Liver (tissue), 9 donors: Measurements from ENCODE around the gene TNFRSF8. TPM values are rescaled to one million over a fixed set of nuclear protein-coding genes. Genes with fewer than 3 reads are reported as not detected.

Experiments used
- DNase-seq: peaks from one replicate; pipeline ENCODE4 v3.0.0-alpha.2; 2017; ENCODE audit warnings: low spot score
- H3K27ac ChIP-seq, 2 donors: one replicate each; pipeline ENCODE4 v1.7.0; 2013; ENCODE audit warnings: inconsistent platforms in 2 of 2, low read length in 2 of 2, control low read depth in 1 of 2, low read depth in 1 of 2, mild to moderate bottlenecking in 1 of 2
- H3K27me3 ChIP-seq, 4 donors: one replicate each; pipeline versions ENCODE4 v1.6.1 to v1.7.0; 2013; ENCODE audit warnings: low read length in 3 of 4, inconsistent platforms in 1 of 4, mild to moderate bottlenecking in 1 of 4, moderate library complexity in 1 of 4; ENCODE audit not compliant: control insufficient read depth in 4 of 4, insufficient read depth in 4 of 4
- H3K36me3 ChIP-seq, 4 donors: one replicate each; pipeline versions ENCODE4 v1.6.1 to v1.7.0; 2013; ENCODE audit warnings: low read length in 3 of 4, mild to moderate bottlenecking in 3 of 4, low read depth in 1 of 4, moderate library complexity in 1 of 4; ENCODE audit not compliant: control insufficient read depth in 4 of 4, insufficient read depth in 3 of 4
- H3K4me1 ChIP-seq, 4 donors: one replicate each; pipeline versions ENCODE4 v1.6.1 to v1.7.0; 2013; ENCODE audit warnings: low read length in 3 of 4, mild to moderate bottlenecking in 3 of 4, moderate library complexity in 1 of 4; ENCODE audit not compliant: control insufficient read depth in 4 of 4, insufficient read depth in 4 of 4
- H3K4me3 ChIP-seq, 3 donors: one replicate each; pipeline versions ENCODE4 v1.6.1 to v1.7.0; 2013; ENCODE audit warnings: low read length in 3 of 3, control low read depth in 1 of 3, low read depth in 1 of 3, mild to moderate bottlenecking in 1 of 3
- H3K9ac ChIP-seq, 2 donors: one replicate each; pipeline ENCODE4 v1.7.0; 2013; ENCODE audit warnings: low read length in 2 of 2, mild to moderate bottlenecking in 2 of 2, moderate library complexity in 2 of 2, control low read depth in 1 of 2, low read depth in 1 of 2
- H3K9me3 ChIP-seq, 4 donors: one replicate each; pipeline versions ENCODE4 v1.6.1 to v1.7.0; 2013; ENCODE audit warnings: low read length in 3 of 4; ENCODE audit not compliant: control insufficient read depth in 4 of 4
- ATF3 ChIP-seq: IDR thresholded peaks from 2 replicates; pipeline ENCODE4 v1.6.1; 2016; ENCODE audit warnings: antibody characterized with exemption
- CTCF ChIP-seq: fragments of 150-350 bp; IDR thresholded peaks from 2 replicates; pipeline ENCODE4 v1.5.1; 2017; ENCODE audit warnings: improper control_type of control experiment, low read depth, low read length; ENCODE audit not compliant: missing input control
- EGR1 ChIP-seq, 2 donors: IDR thresholded peaks; 2 replicates each; pipeline ENCODE4 v1.6.1; 2016 to 2018; ENCODE audit warnings: antibody characterized with exemption in 2 of 2, low read depth in 2 of 2
- FOXA2 ChIP-seq: IDR thresholded peaks from 2 replicates; pipeline ENCODE4 v1.6.1; 2016; ENCODE audit warnings: antibody characterized with exemption
- GABPA ChIP-seq, 2 donors: IDR thresholded peaks in 1 of 2; conservative IDR thresholded peaks in 1 of 2; 2 replicates each; pipeline ENCODE4 v1.6.1; 2016; ENCODE audit warnings: antibody characterized with exemption in 2 of 2, mild to moderate bottlenecking in 1 of 2, moderate library complexity in 1 of 2
- JUND ChIP-seq, 2 donors: IDR thresholded peaks; 2 replicates each; pipeline ENCODE4 v1.6.1; 2016; ENCODE audit warnings: antibody characterized with exemption in 2 of 2
- NR2F2 ChIP-seq: IDR thresholded peaks from 2 replicates; pipeline ENCODE4 v1.6.1; 2016; ENCODE audit warnings: antibody characterized with exemption
- RAD21 ChIP-seq, 2 donors: IDR thresholded peaks; 2 replicates each; pipeline ENCODE4 v1.6.1; 2016; ENCODE audit warnings: antibody characterized with exemption in 2 of 2, mild to moderate bottlenecking in 2 of 2
- REST ChIP-seq: IDR thresholded peaks from 2 replicates; pipeline ENCODE4 v1.6.1; 2016; ENCODE audit warnings: antibody characterized with exemption, mild to moderate bottlenecking
- RXRA ChIP-seq, 2 donors: IDR thresholded peaks; 2 replicates each; pipeline ENCODE4 v1.6.1; 2017 to 2018; ENCODE audit warnings: antibody characterized with exemption in 2 of 2, mild to moderate bottlenecking in 1 of 2
- SP1 ChIP-seq: IDR thresholded peaks from 2 replicates; pipeline ENCODE4 v1.6.1; 2018; ENCODE audit warnings: antibody characterized with exemption, mild to moderate bottlenecking
- TAF1 ChIP-seq: conservative IDR thresholded peaks from 2 replicates; pipeline ENCODE4 v1.6.1; 2016; ENCODE audit warnings: antibody characterized with exemption, mild to moderate bottlenecking
- YY1 ChIP-seq: IDR thresholded peaks from 2 replicates; pipeline ENCODE4 v1.6.1; 2016; ENCODE audit warnings: antibody characterized with exemption, mild to moderate bottlenecking
- ZBTB33 ChIP-seq: IDR thresholded peaks from 2 replicates; pipeline ENCODE4 v1.6.1; 2016; ENCODE audit warnings: antibody characterized with exemption
- WGBS: extraction: QIAGEN DNeasy Blood & Tissue Kit; methylation state at CpG from one replicate; pipeline ENCODE4 v1.1.7; 2013; 5-methylcytosine and 5-hydroxymethylcytosine counted together
- polyA plus RNA-seq, 2 donors: library from polyadenylated mRNA; stranded (reverse) in 1 of 2; unstranded in 1 of 2; fragments of 200-250 nt in 1 of 2; fragments of >200 nt in 1 of 2; fragmentation: Nextera tagmentation in 1 of 2; extraction: Ambion mirVana in 1 of 2; gene quantifications; one replicate each; pipeline versions ENCODE4 v1.2.1 to v1.2.3, GENCODE V29; 2013 to 2015
- total RNA-seq, 2 donors: library from RNA; depleted of rRNA; stranded (reverse); fragments of >200 nt; gene quantifications; one replicate each; pipeline ENCODE4 v1.2.3, GENCODE V29; 2014
- donor health status: healthy.
- donor health status: healthy.
- donor health status: healthy.
- donor health status: healthy.
- donor health status: healthy.

The TNFRSF8 gene
- total and polyA plus RNA-seq, 4 donors, result 0.08 to 0.19 (median 0.12) TPM

GRCh38 chr1:12114340-12114683, 51.2 kb downstream of the TNFRSF8 start:
- no peak overlapping the region for H3K27ac ChIP-seq
- no peaks in the 10 kb centered on the region for H3K4me1 ChIP-seq
- no peak for DNase-seq
- H3K4me3 ChIP-seq, result no peak overlapping the region
- no peak overlapping the region for H3K9ac ChIP-seq
- 79% methylated on average over 6 of the region's 6 CpGs for WGBS
- H3K36me3 ChIP-seq, result no peaks in the 10 kb centered on the region
- H3K9me3 ChIP-seq, result no peaks in the 10 kb centered on the region
- TF ChIP-seq ATF3 (no peak), RXRA (IDR thresholded peaks at IDR 0.05) (no peak), ZBTB33 (no peak), FOXA2 (no peak), CTCF (no peak), TAF1 (no peak), YY1 (no peak), RAD21 (IDR thresholded peaks at IDR 0.05) (no peak), JUND (IDR thresholded peaks at IDR 0.05) (no peak), GABPA (IDR thresholded peaks at IDR 0.05 in 1 of 2, conservative IDR thresholded peaks at IDR 0.05 in 1 of 2) (no peak)
- H3K27me3 ChIP-seq, result no peaks in the 10 kb centered on the region

GRCh38 chr1:12114916-12115315, 51.8 kb downstream of the TNFRSF8 start:
- Histone ChIP-seq H3K9me3 (no peaks in the 10 kb centered on the region), H3K27ac (no peak overlapping the region), H3K9ac (no peak overlapping the region), H3K36me3 (no peaks in the 10 kb centered on the region), H3K27me3 (no peaks in the 10 kb centered on the region), H3K4me1 (no peaks in the 10 kb centered on the region), H3K4me3 (no peak overlapping the region)
- WGBS, result 81% methylated on average over 9 of the region's 9 CpGs
- DNase-seq, result no peak
- TF ChIP-seq ATF3, result no peak
- TF ChIP-seq FOXA2, result no peak
- no peak for TF ChIP-seq NR2F2

GRCh38 chr1:12121212-12122003, 58.3 kb downstream of the TNFRSF8 start:
- no peak overlapping the region for H3K4me3 ChIP-seq
- 72% methylated on average over 12 of the region's 12 CpGs for WGBS
- H3K27ac ChIP-seq, result no peak overlapping the region
- H3K36me3 ChIP-seq, result no peaks in the 10 kb centered on the region
- DNase-seq, result no peak
- H3K9me3 ChIP-seq, result no peaks in the 10 kb centered on the region
- no peak overlapping the region for H3K9ac ChIP-seq
- H3K4me1 ChIP-seq, result peaks cover 0 to 8% (median 4%) of the 10 kb centered on the region in 4 donors
- no peaks in the 10 kb centered on the region for H3K27me3 ChIP-seq
- TF ChIP-seq EGR1 (IDR thresholded peaks at IDR 0.05; ENCODE audit: low read depth in 2 of 2) (no peak), JUND (IDR thresholded peaks at IDR 0.05) (no peak), SP1 (no peak), GABPA (IDR thresholded peaks at IDR 0.05 in 1 of 2, conservative IDR thresholded peaks at IDR 0.05 in 1 of 2) (no peak), FOXA2 (no peak), REST (no peak), ATF3 (no peak), RXRA (IDR thresholded peaks at IDR 0.05) (no peak)
